H9 (cell line): ENCODE data around the gene FBXL20. TPM values are rescaled to one million over a fixed set of nuclear protein-coding genes. Genes with fewer than 3 reads are reported as not detected.

ENCODE experiments used
- DNase-seq: peaks from one replicate; pipeline ENCODE4 v3.0.0-alpha.2; 2017
- H2AFZ ChIP-seq: one replicate; pipeline ENCODE4 v1.6.1; 2013; ENCODE audit warnings: mild to moderate bottlenecking, low read length, control low read depth, moderate library complexity
- H2AK5ac ChIP-seq: 2 replicates; pipeline ENCODE4 v1.6.1; 2013; ENCODE audit warnings: low read length, control low read depth, mixed read lengths; ENCODE audit not compliant: insufficient read length
- H2BK120ac ChIP-seq: one replicate; pipeline ENCODE4 v1.6.1; 2013; ENCODE audit warnings: low read depth, mild to moderate bottlenecking, low read length, control low read depth, inconsistent platforms; ENCODE audit not compliant: poor library complexity, severe bottlenecking
- H2BK12ac ChIP-seq: 2 replicates; pipeline ENCODE4 v1.6.1; 2013; ENCODE audit warnings: low read length, control low read depth, mixed read lengths, low read depth; ENCODE audit not compliant: insufficient read length
- H2BK15ac ChIP-seq: 2 replicates; pipeline ENCODE4 v1.6.1; 2013; ENCODE audit warnings: low read depth, low read length, control low read depth
- H2BK20ac ChIP-seq: one replicate; pipeline ENCODE4 v1.6.1; 2013; ENCODE audit warnings: low read depth, mild to moderate bottlenecking, low read length, control low read depth, inconsistent platforms; ENCODE audit not compliant: poor library complexity, severe bottlenecking
- H2BK5ac ChIP-seq: 2 replicates; pipeline ENCODE4 v1.6.1; 2013; ENCODE audit warnings: low read length, control low read depth, mixed read lengths; ENCODE audit not compliant: insufficient read length
- H3K14ac ChIP-seq: 2 replicates; pipeline ENCODE4 v1.6.1; 2013; ENCODE audit warnings: low read length, control low read depth; ENCODE audit not compliant: insufficient read depth
- H3K18ac ChIP-seq: 2 replicates; pipeline ENCODE4 v1.6.1; 2013; ENCODE audit warnings: low read depth, mild to moderate bottlenecking, mixed read lengths, low read length, control low read depth; ENCODE audit not compliant: insufficient read length
- H3K23ac ChIP-seq: 2 replicates; pipeline ENCODE4 v1.6.1; 2013; ENCODE audit warnings: low read length, control low read depth, mixed read lengths, low read depth; ENCODE audit not compliant: insufficient read length
- H3K23me2 ChIP-seq: 2 replicates; pipeline ENCODE4 v1.6.1; 2013; ENCODE audit warnings: low read depth, mild to moderate bottlenecking, mixed read lengths, low read length, control low read depth; ENCODE audit not compliant: insufficient read length, poor library complexity, severe bottlenecking
- H3K27ac ChIP-seq: 2 replicates; pipeline ENCODE4 v1.5.1; 2013; ENCODE audit warnings: low read length, control low read depth, mixed read lengths, low read depth; ENCODE audit not compliant: insufficient read length
- H3K27me3 ChIP-seq: 2 replicates; pipeline ENCODE4 v1.6.1; 2013; ENCODE audit warnings: low read length, control low read depth, inconsistent platforms; ENCODE audit not compliant: insufficient read depth
- H3K4ac ChIP-seq: 2 replicates; pipeline ENCODE4 v1.6.1; 2013; ENCODE audit warnings: low read depth, mild to moderate bottlenecking, control low read depth, inconsistent platforms, low read length, moderate library complexity
- H3K4me1 ChIP-seq: 2 replicates; pipeline ENCODE4 v1.6.1; 2013; ENCODE audit warnings: low read length, control low read depth, inconsistent platforms; ENCODE audit not compliant: insufficient read depth
- H3K4me2 ChIP-seq: 2 replicates; pipeline ENCODE4 v1.6.1; 2013; ENCODE audit warnings: low read length, control low read depth, mixed read lengths; ENCODE audit not compliant: insufficient read length, insufficient read depth
- H3K56ac ChIP-seq: 2 replicates; pipeline ENCODE4 v1.6.1; 2013; ENCODE audit warnings: low read depth, mild to moderate bottlenecking, mixed read lengths, low read length, control low read depth; ENCODE audit not compliant: insufficient read length
- H3K79me1 ChIP-seq: 2 replicates; pipeline ENCODE4 v1.6.1; 2013; ENCODE audit warnings: low read depth, mild to moderate bottlenecking, moderate library complexity, low read length, control low read depth, inconsistent platforms; ENCODE audit not compliant: insufficient read depth, poor library complexity, severe bottlenecking
- H3K79me2 ChIP-seq: 2 replicates; pipeline ENCODE4 v1.6.1; 2013; ENCODE audit warnings: low read length, control low read depth, inconsistent platforms; ENCODE audit not compliant: insufficient read depth
- H3K9ac ChIP-seq: 2 replicates; pipeline ENCODE4 v1.6.1; 2013; ENCODE audit warnings: low read length, control low read depth, mixed read lengths; ENCODE audit not compliant: insufficient read length; ENCODE audit errors: extremely low read depth
- H3K9me3 ChIP-seq: one replicate; pipeline ENCODE4 v1.6.1; 2013; ENCODE audit warnings: low read depth, low read length, inconsistent platforms; ENCODE audit not compliant: control insufficient read depth
- H3T11ph ChIP-seq: one replicate; pipeline ENCODE4 v1.6.1; 2013; ENCODE audit warnings: mild to moderate bottlenecking, low read length, control low read depth, inconsistent platforms
- H4K20me1 ChIP-seq: one replicate; pipeline ENCODE4 v1.6.1; 2013; ENCODE audit not compliant: control insufficient read depth, insufficient read length, insufficient read depth
- H4K5ac ChIP-seq: 2 replicates; pipeline ENCODE4 v1.6.1; 2013; ENCODE audit warnings: low read depth, mild to moderate bottlenecking, mixed read lengths, low read length, control low read depth; ENCODE audit not compliant: insufficient read length
- H4K8ac ChIP-seq: replicated peaks from 2 replicates; pipeline ENCODE4 v1.6.1; 2013; ENCODE audit warnings: low read length, control low read depth, mixed read lengths, low read depth; ENCODE audit not compliant: insufficient read length
- H4K91ac ChIP-seq: 2 replicates; pipeline ENCODE4 v1.6.1; 2013; ENCODE audit warnings: low read depth, mild to moderate bottlenecking, moderate library complexity, mixed read lengths, low read length, control low read depth; ENCODE audit not compliant: insufficient read length
- H3K27ac Mint-ChIP-seq, 3 experiments: 2 replicates in 2 of 3; 3 replicates in 1 of 3; pipeline ENCODE4 v1.8.0; 2020 to 2021; ENCODE audit warnings: mixed read lengths in 3 of 3, mild to moderate bottlenecking in 1 of 3, moderate library complexity in 1 of 3
- H3K27me3 Mint-ChIP-seq: 2 replicates; pipeline ENCODE4 v1.8.0; 2021; ENCODE audit warnings: low read depth, mild to moderate bottlenecking, moderate library complexity, mixed read lengths
- H3K36me3 Mint-ChIP-seq, 3 experiments: 2 replicates in 2 of 3; 3 replicates in 1 of 3; pipeline ENCODE4 v1.8.0; 2020 to 2021; ENCODE audit warnings: low read depth in 3 of 3, mixed read lengths in 3 of 3; ENCODE audit not compliant: insufficient read depth in 1 of 3
- H3K4me1 Mint-ChIP-seq, 2 experiments: 2 replicates each; pipeline ENCODE4 v1.8.0; 2020; ENCODE audit warnings: mixed read lengths in 2 of 2
- H3K4me3 Mint-ChIP-seq, 2 experiments: 2 replicates in 1 of 2; 3 replicates in 1 of 2; pipeline ENCODE4 v1.8.0; 2020 to 2021; ENCODE audit warnings: mild to moderate bottlenecking in 2 of 2, mixed read lengths in 2 of 2, moderate library complexity in 1 of 2
- H3K9me3 Mint-ChIP-seq, 2 experiments: 2 replicates in 1 of 2; 3 replicates in 1 of 2; pipeline ENCODE4 v1.8.0; 2020; ENCODE audit warnings: mild to moderate bottlenecking in 2 of 2, mixed read lengths in 2 of 2, moderate library complexity in 1 of 2
- CTCF ChIP-seq: fragments of 200-600 bp; sonication (generic); conservative IDR thresholded peaks from 3 replicates; pipeline ENCODE4 v1.8.0; 2021; ENCODE audit warnings: antibody characterized with exemption, mild to moderate bottlenecking
- WGBS: extraction: QIAGEN DNeasy Blood & Tissue Kit; methylation state at CpG from one replicate; pipeline ENCODE4 v1.1.7; 2013; ENCODE audit warnings: missing lambda C conversion rate, low lambda C conversion rate, mixed read lengths; ENCODE audit not compliant: insufficient read length; ENCODE audit errors: extremely low coverage; 5-methylcytosine and 5-hydroxymethylcytosine counted together
- total RNA-seq: library from RNA; stranded (reverse); gene quantifications from 2 replicates; pipeline ENCODE4 v1.2.1, GENCODE V29; 2021

The FBXL20 gene
- total RNA-seq, 1 experiment from 2014 or later = 18.4 TPM

- H3K4me1 Mint-ChIP-seq = peaks cover 11 to 30% of the 10 kb centered on the region in 2 experiments
Measured at GRCh38 chr17:39239640-39240314, 161.6 kb downstream of the FBXL20 start.

More at GRCh38 chr17:39239640-39240314, 161.6 kb downstream of the FBXL20 start:
- Histone ChIP-seq H3K23me2 (no peaks in the 10 kb centered on the region), H3K4ac (no peak overlapping the region), H2BK12ac (no peak overlapping the region), H3K23ac (no peak overlapping the region), H3K56ac (no peak overlapping the region), H2AK5ac (no peak overlapping the region), H3K4me2 (no peak overlapping the region), H2AFZ (no peak overlapping the region), H2BK15ac (no peak overlapping the region), H3K4me1 (no peaks in the 10 kb centered on the region), H4K8ac (no peak overlapping the region), H3K9ac (no peak overlapping the region), H4K5ac (no peak overlapping the region), H3K9me3 (no peaks in the 10 kb centered on the region), H3K79me1 (no peaks in the 10 kb centered on the region), H4K91ac (no peak overlapping the region), H3K79me2 (no peaks in the 10 kb centered on the region), H3K14ac (peak overlapping the region; percentile 47; the same call in 1 of the 2 replicates), H2BK20ac (no peak overlapping the region), H3T11ph (no peak overlapping the region), H2BK5ac (no peak overlapping the region), H4K20me1 (no peaks in the 10 kb centered on the region), H3K27ac (no peak overlapping the region), H3K27me3 (no peaks in the 10 kb centered on the region), H3K18ac (peak overlapping the region; percentile 16), H2BK120ac (no peak overlapping the region)
- no CpG with 5 or more reads among the region's 16 CpGs for WGBS
- Mint-ChIP-seq H3K9me3 (no peaks in the 10 kb centered on the region), H3K27ac (no peak overlapping the region; a peak in 2 of 7 replicates), H3K36me3 (no peaks in the 10 kb centered on the region), H3K27me3 (peaks cover 2% of the 10 kb centered on the region; the same call in 1 of the 2 replicates), H3K4me3 (peak overlapping the region; percentile 30 to 33; a peak in 4 of 5 replicates)
- peak; percentile 95 for DNase-seq
- peak; percentile 87 for TF ChIP-seq CTCF
